Endothelial cell of umbilical vein (primary cell): ENCODE measurements around the gene ARNT2. TPM values are rescaled to one million over a fixed set of nuclear protein-coding genes. Genes with fewer than 3 reads are reported as not detected.

Experiments
- BruUV-seq: library from RNA; stranded (reverse); fragments of 400-500 nt; replicated peaks from 2 replicates; lab custom pipeline; 2021; lab: Mats Ljungman, UMichigan
- CTCF ChIA-PET: fragments of 300-600, 350-600 bp; sonication (Branson Sonifier 250); formaldehyde crosslinking; loops from one replicate; lab custom pipeline; 2021; ENCODE audit warnings: antibody characterized with exemption, inconsistent platforms; lab: Charles Lee
- POLR2A ChIA-PET: fragments of 300-600, 350-600 bp; sonication (Branson Sonifier 250); formaldehyde crosslinking; loops from one replicate; lab custom pipeline; 2021; ENCODE audit warnings: antibody characterized with exemption, inconsistent platforms; lab: Charles Lee
- DNase-seq: peaks from one replicate; pipeline ENCODE4 v3.0.0-alpha.2; 2011; ENCODE audit warnings: low read depth, low spot score
- FAIRE-seq: peaks from 2 replicates; lab custom pipeline; 2011; peaks lifted over from hg19 to GRCh38; lab: Jason Lieb, UNC
- H2AFZ ChIP-seq: 2 replicates; pipeline ENCODE4 v1.6.0; 2012; ENCODE audit warnings: low read depth, low read length, control low read depth, inconsistent platforms
- H3K27ac ChIP-seq: 2 replicates; pipeline ENCODE4 v1.5.1; 2011; ENCODE audit warnings: low read depth, mild to moderate bottlenecking, control low read depth, low read length, moderate library complexity; ENCODE audit not compliant: insufficient read depth
- H3K27me3 ChIP-seq, 2 experiments: 2 replicates each; pipeline versions ENCODE4 v1.6.0 to v1.6.1; 2011; ENCODE audit warnings: low read length in 2 of 2, mixed read lengths in 1 of 2; ENCODE audit not compliant: control insufficient read depth in 2 of 2, insufficient read depth in 2 of 2
- H3K36me3 ChIP-seq, 2 experiments: 2 replicates in 1 of 2; 3 replicates in 1 of 2; pipeline ENCODE4 v1.5.1; 2011; ENCODE audit warnings: low read length in 2 of 2, mild to moderate bottlenecking in 1 of 2, moderate library complexity in 1 of 2; ENCODE audit not compliant: control insufficient read depth in 2 of 2, insufficient read depth in 2 of 2; ENCODE audit errors: extremely low read depth in 1 of 2
- H3K4me1 ChIP-seq: 3 replicates; pipeline ENCODE4 v1.5.1; 2011; ENCODE audit warnings: mild to moderate bottlenecking, low read length; ENCODE audit not compliant: control insufficient read depth, insufficient read depth; ENCODE audit errors: extremely low read depth
- H3K4me2 ChIP-seq: 2 replicates; pipeline ENCODE4 v1.6.1; 2011; ENCODE audit warnings: low read length, control low read depth, mixed read lengths; ENCODE audit not compliant: insufficient read depth
- H3K4me3 ChIP-seq, 3 experiments: fragments of 200-600 bp in 1 of 3; sonication (generic), shearing (Covaris generic) in 1 of 3; replicated peaks in 1 of 3; 2 replicates each; pipeline ENCODE4 v1.5.1; 2011 to 2016; ENCODE audit warnings: control low read depth in 3 of 3, low read length in 3 of 3, mild to moderate bottlenecking in 2 of 3, inconsistent platforms in 1 of 3, low read depth in 1 of 3, moderate library complexity in 1 of 3; ENCODE audit not compliant: insufficient read depth in 1 of 3
- H3K79me2 ChIP-seq: 2 replicates; pipeline ENCODE4 v1.6.0; 2012; ENCODE audit warnings: low read length, inconsistent platforms; ENCODE audit not compliant: control insufficient read depth, insufficient read depth
- H3K9ac ChIP-seq: replicated peaks from 2 replicates; pipeline ENCODE3; 2011; ENCODE audit warnings: low read length, control low read depth; ENCODE audit not compliant: insufficient read depth; ENCODE audit errors: extremely low read depth
- H3K9me1 ChIP-seq: replicated peaks from 3 replicates; pipeline ENCODE4 v1.6.0; 2011; ENCODE audit warnings: mild to moderate bottlenecking, low read length; ENCODE audit not compliant: control insufficient read depth, insufficient read depth; ENCODE audit errors: extremely low read depth
- H3K9me3 ChIP-seq: replicated peaks from 2 replicates; pipeline ENCODE4 v1.5.1; 2012; ENCODE audit warnings: low read length, inconsistent platforms; ENCODE audit not compliant: control insufficient read depth, insufficient read depth
- H4K20me1 ChIP-seq: replicated peaks from 2 replicates; pipeline ENCODE3; 2011; ENCODE audit warnings: mild to moderate bottlenecking, low read length; ENCODE audit not compliant: control insufficient read depth, insufficient read depth; ENCODE audit errors: extremely low read depth
- EZH2 ChIP-seq: IDR thresholded peaks from 2 replicates; pipeline ENCODE4 v1.6.1; 2012; ENCODE audit warnings: borderline replicate concordance, low read depth, mild to moderate bottlenecking, moderate library complexity, low read length, inconsistent platforms; ENCODE audit not compliant: severe bottlenecking
- FOS ChIP-seq: IDR thresholded peaks from 2 replicates; pipeline ENCODE4 v1.6.1; 2011; ENCODE audit warnings: mild to moderate bottlenecking, low read length, moderate library complexity, borderline replicate concordance; ENCODE audit not compliant: insufficient read depth
- GATA2 ChIP-seq: IDR thresholded peaks from 2 replicates; pipeline ENCODE4 v1.7.0; 2011; ENCODE audit warnings: low read depth, mild to moderate bottlenecking, moderate library complexity, mixed read lengths, low read length; ENCODE audit not compliant: insufficient read length, insufficient read depth
- JUN ChIP-seq: IDR thresholded peaks from 2 replicates; pipeline ENCODE4 v1.6.1; 2011; ENCODE audit warnings: borderline replicate concordance, low read depth; ENCODE audit not compliant: insufficient read length, insufficient read depth
- MAX ChIP-seq: IDR thresholded peaks from 2 replicates; pipeline ENCODE4 v1.6.1; 2011; ENCODE audit not compliant: insufficient read depth, insufficient read length
- MYC ChIP-seq: IDR thresholded peaks from one replicate; pipeline ENCODE4 v1.6.1; 2011; ENCODE audit warnings: mild to moderate bottlenecking, low read depth, low read length
- POLR2A ChIP-seq: IDR thresholded peaks from 2 replicates; pipeline ENCODE4 v1.6.1; 2012; ENCODE audit warnings: low read depth, mild to moderate bottlenecking, control low read depth, low read length
- POLR2AphosphoS5 ChIP-seq: IDR thresholded peaks from 2 replicates; pipeline ENCODE4 v1.6.1; 2012; ENCODE audit warnings: low read depth, mild to moderate bottlenecking, control low read depth, low read length, moderate library complexity; ENCODE audit not compliant: insufficient read depth
- dilution Hi-C: fragments of 300-500 bp; cut with MboI; formaldehyde crosslinking; loops from one replicate; pipeline ENCODE4 v1.15.0; 2019; ENCODE audit warnings: low sequenced_read_pairs; ENCODE audit not compliant: extremely low pct_ligation_motif_present
- intact Hi-C: fragments of 100-400 bp; cut with micrococcal nuclease; formaldehyde crosslinking; loops from one replicate; pipeline ENCODE4 v1.10.0; 2022
- polyA plus RNA-seq, 4 experiments: library from polyadenylated mRNA; depleted of rRNA in 3 of 4; stranded (reverse) in 3 of 4; unstranded in 1 of 4; fragments of >200 nt; gene quantifications; 2 replicates each; pipeline versions ENCODE4 v1.2.1 to v1.2.3, GENCODE V29; 2011 to 2012; ENCODE audit warnings: missing spikeins in 1 of 4
- total RNA-seq: library from RNA; stranded (reverse); gene quantifications from 2 replicates; pipeline ENCODE4 v1.2.3, GENCODE V29; 2021
- TF ChIP-seq, protein P1 (sequence below), 2 donors: IDR thresholded peaks; 1 replicate in 1 of 2; 2 replicates in 1 of 2; pipeline ENCODE4 v1.5.1; 2011; ENCODE audit warnings: low read length in 2 of 2, mild to moderate bottlenecking in 2 of 2, moderate library complexity in 2 of 2, control low read depth in 1 of 2, inconsistent platforms in 1 of 2, low read depth in 1 of 2; ENCODE audit not compliant: insufficient read depth in 1 of 2; ENCODE audit errors: extremely low read depth in 1 of 2

The ARNT2 gene
- total and polyA plus RNA-seq, 2 donors (not counting 3 experiments of a cell fraction or from before 2014, with no cell fraction given) = 0.03 to 0.20 TPM

- Histone ChIP-seq H3K9ac (no peak overlapping the region), H3K79me2 (no peaks in the 10 kb centered on the region), H3K27ac (no peak overlapping the region), H3K36me3 (no peaks in the 10 kb centered on the region), H2AFZ (no peak overlapping the region), H3K27me3 (no peaks in the 10 kb centered on the region), H3K9me3 (no peaks in the 10 kb centered on the region), H3K4me3 (no peak overlapping the region), H4K20me1 (no peaks in the 10 kb centered on the region), H3K9me1 (no peaks in the 10 kb centered on the region), H3K4me2 (no peak overlapping the region), H3K4me1 (no peaks in the 10 kb centered on the region)
- DNase-seq (no peak), FAIRE-seq (no peak)
- ChIA-PET POLR2A (no interaction called here), CTCF (no interaction called here)
- no TSS peak for BruUV-seq
- TF ChIP-seq MAX (no peak), POLR2AphosphoS5 (no peak), FOS (no peak)
- TF ChIP-seq, protein P1, sequence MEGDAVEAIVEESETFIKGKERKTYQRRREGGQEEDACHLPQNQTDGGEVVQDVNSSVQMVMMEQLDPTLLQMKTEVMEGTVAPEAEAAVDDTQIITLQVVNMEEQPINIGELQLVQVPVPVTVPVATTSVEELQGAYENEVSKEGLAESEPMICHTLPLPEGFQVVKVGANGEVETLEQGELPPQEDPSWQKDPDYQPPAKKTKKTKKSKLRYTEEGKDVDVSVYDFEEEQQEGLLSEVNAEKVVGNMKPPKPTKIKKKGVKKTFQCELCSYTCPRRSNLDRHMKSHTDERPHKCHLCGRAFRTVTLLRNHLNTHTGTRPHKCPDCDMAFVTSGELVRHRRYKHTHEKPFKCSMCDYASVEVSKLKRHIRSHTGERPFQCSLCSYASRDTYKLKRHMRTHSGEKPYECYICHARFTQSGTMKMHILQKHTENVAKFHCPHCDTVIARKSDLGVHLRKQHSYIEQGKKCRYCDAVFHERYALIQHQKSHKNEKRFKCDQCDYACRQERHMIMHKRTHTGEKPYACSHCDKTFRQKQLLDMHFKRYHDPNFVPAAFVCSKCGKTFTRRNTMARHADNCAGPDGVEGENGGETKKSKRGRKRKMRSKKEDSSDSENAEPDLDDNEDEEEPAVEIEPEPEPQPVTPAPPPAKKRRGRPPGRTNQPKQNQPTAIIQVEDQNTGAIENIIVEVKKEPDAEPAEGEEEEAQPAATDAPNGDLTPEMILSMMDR (IDR thresholded peaks at IDR 0.05; ENCODE audit: extremely low read depth in 1 of 2, insufficient read depth in 1 of 2, low read depth in 1 of 2, low read length in 2 of 2) = no peak
- intact Hi-C loops (no loop called here), dilution Hi-C loops (no loop called here)
These were observed 15.9 kb upstream of the ARNT2 start for GRCh38 chr15:80388326-80388725.

GRCh38 chr15:80389370-80389769 lies 14.8 kb upstream of the ARNT2 start:
- Histone ChIP-seq H3K9me1 (no peaks in the 10 kb centered on the region), H3K4me1 (no peaks in the 10 kb centered on the region), H3K9ac (no peak overlapping the region), H2AFZ (no peak overlapping the region), H3K4me3 (no peak overlapping the region), H3K79me2 (no peaks in the 10 kb centered on the region), H3K36me3 (no peaks in the 10 kb centered on the region), H4K20me1 (no peaks in the 10 kb centered on the region), H3K27me3 (no peaks in the 10 kb centered on the region), H3K27ac (no peak overlapping the region), H3K9me3 (no peaks in the 10 kb centered on the region), H3K4me2 (no peak overlapping the region)
- intact Hi-C loops (no loop called here), dilution Hi-C loops (no loop called here)
- FAIRE-seq = no peak
- ChIA-PET POLR2A (no interaction called here), CTCF (no interaction called here)
- TF ChIP-seq MYC (no peak), MAX (no peak), FOS (no peak), POLR2A (no peak), JUN (no peak), EZH2 (no peak), GATA2 (no peak), POLR2AphosphoS5 (no peak)
- TF ChIP-seq, protein P1 (IDR thresholded peaks at IDR 0.05; ENCODE audit: extremely low read depth in 1 of 2, insufficient read depth in 1 of 2, low read depth in 1 of 2, low read length in 2 of 2) = no peak
- BruUV-seq = no TSS peak
- no peak for DNase-seq
